Activated CD4-positive, alpha-beta T cell treated with anti-CD3 and anti-CD28 coated beads, Interleukin-2, amount 50 U/mL, for 48 hours (primary cell): ENCODE data around the gene HYAL2.
A peak's percentile ranks its signal among the peaks of the same experiment; 100 is the strongest.
"Not testable (repeated sequence)": the region's sequence is repeated elsewhere in the genome, so short reads cannot be mapped to it uniquely, and the experiment has no call there.

Source experiments
- DNase-seq, 2 experiments: peaks; one replicate each; pipeline ENCODE4 v3.0.0-alpha.2; 2020

Gene HYAL2

GRCh38 chr3:50327129-50327528 lies 4.6 kb upstream of the HYAL2 start:
- DNase-seq: no peak

GRCh38 chr3:50326182-50326541 lies 3.6 kb upstream of the HYAL2 start:
- no peak for DNase-seq

- no peak for DNase-seq
Measured at GRCh38 chr3:50325497-50326181, 3.1 kb upstream of the HYAL2 start.

- no peak for DNase-seq
Measured at GRCh38 chr3:50325113-50325480, 2.6 kb upstream of the HYAL2 start.

- peak; percentile 68 to 76 for DNase-seq
Measured at GRCh38 chr3:50324351-50325112, 2.0 kb upstream of the HYAL2 start.

GRCh38 chr3:50323614-50324199 lies 1.2 kb upstream of the HYAL2 start:
- DNase-seq: no peak

- DNase-seq: no peak
Measured at GRCh38 chr3:50323092-50323600, 601 bp upstream of the HYAL2 start.

GRCh38 chr3:50322115-50322385 lies 495 bp downstream of the HYAL2 start:
- no peak for DNase-seq

- DNase-seq: peak; percentile 87 to 88
Measured at GRCh38 chr3:50321336-50322114, 1.0 kb downstream of the HYAL2 start.

GRCh38 chr3:50320853-50321335 lies 1.7 kb downstream of the HYAL2 start:
- DNase-seq: peak; percentile 68 to 72

GRCh38 chr3:50319894-50320625 lies 2.5 kb downstream of the HYAL2 start:
- no peak for DNase-seq

GRCh38 chr3:50319181-50319893 lies 3.2 kb downstream of the HYAL2 start:
- no peak for DNase-seq

GRCh38 chr3:50318615-50319014 lies 3.9 kb downstream of the HYAL2 start:
- DNase-seq: no peak

- no peak for DNase-seq
Measured at GRCh38 chr3:50318163-50318562, 4.4 kb downstream of the HYAL2 start.

GRCh38 chr3:50317300-50317699 lies 5.2 kb downstream of the HYAL2 start:
- no peak for DNase-seq

GRCh38 chr3:50316657-50317242 lies 5.8 kb downstream of the HYAL2 start:
- DNase-seq: peak; percentile 57 to 62

GRCh38 chr3:50314816-50315215 lies 7.7 kb downstream of the HYAL2 start:
- no peak for DNase-seq

- DNase-seq: no peak
Measured at GRCh38 chr3:50314342-50314741, 8.2 kb downstream of the HYAL2 start.

- not testable (repeated sequence) for DNase-seq
Measured at GRCh38 chr3:50312041-50312440, 10.5 kb downstream of the HYAL2 start.

- no peak for DNase-seq
Measured at GRCh38 chr3:50304601-50305000, 17.9 kb downstream of the HYAL2 start.

- no peak for DNase-seq
Measured at GRCh38 chr3:50303013-50303815, 19.3 kb downstream of the HYAL2 start, which contains the start of gene HYAL1. HYAL1 (minus strand) TSS chr3:50303574; CDS start chr3:50302956, 618 bp downstream.
